Stomach (tissue), 4 donors: ENCODE data around the gene UBE2C.

ENCODE experiments used
- CTCF ChIP-seq, 7 experiments: fragments of 450-650 bp in 4 of 7; fragments of 200-600 bp in 3 of 7; sonication (generic) in 3 of 7; IDR thresholded peaks; one replicate each; pipeline ENCODE4 v1.5.1; 2016 to 2019; ENCODE audit warnings: antibody characterized with exemption in 7 of 7, control low read depth in 2 of 7, mild to moderate bottlenecking in 1 of 7
- POLR2A ChIP-seq, 4 donors: fragments of 450-650 bp; IDR thresholded peaks; one replicate each; pipeline ENCODE4 v1.6.1; 2016; ENCODE audit warnings: antibody characterized with exemption in 4 of 4, control low read depth in 2 of 4, mild to moderate bottlenecking in 1 of 4, moderate library complexity in 1 of 4
- POLR2AphosphoS5 ChIP-seq, 3 donors: sonication (generic); formaldehyde crosslinking; IDR thresholded peaks; one replicate each; pipeline ENCODE4 v1.6.1; 2016; ENCODE audit warnings: antibody characterized with exemption in 3 of 3

DNA sequence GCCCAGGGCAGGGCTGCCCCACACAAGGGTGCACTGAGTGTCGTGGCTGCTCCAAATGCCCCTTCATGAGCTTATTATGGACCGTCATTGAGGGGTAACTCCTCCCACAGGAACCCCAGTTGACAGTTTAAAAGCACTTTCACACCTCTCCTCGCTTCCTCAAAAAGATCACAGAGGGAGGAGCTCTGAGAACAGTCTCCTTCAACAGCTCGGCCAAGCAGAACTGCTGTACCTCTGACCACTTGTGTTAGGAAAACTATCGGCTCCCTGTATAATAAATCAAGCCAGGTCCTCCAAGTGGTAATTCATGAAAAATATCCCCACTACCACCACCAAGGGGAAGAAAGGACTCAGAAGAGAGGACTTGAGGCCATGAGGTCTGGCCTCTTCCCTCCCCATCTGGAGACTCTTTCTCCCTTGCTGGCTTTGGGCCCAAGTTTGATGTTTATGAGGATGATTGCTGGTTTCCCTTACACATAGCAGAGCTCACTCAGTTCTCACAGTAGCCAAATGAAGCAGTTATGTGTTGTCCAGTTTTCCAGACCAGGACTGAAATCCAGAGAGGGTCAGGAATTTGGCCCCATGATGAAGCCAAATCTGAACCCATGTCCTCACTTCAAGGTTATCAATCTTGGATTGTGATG, 29.8 kb downstream of the UBE2C start:
- TF ChIP-seq POLR2A (IDR thresholded peaks at IDR 0.05) (no peak), CTCF (IDR thresholded peaks at IDR 0.05) (no peak), POLR2AphosphoS5 (IDR thresholded peaks at IDR 0.05) (no peak)
